GM19328 (cell line): Measurements from ENCODE around the gene RABEPK.
A peak's percentile ranks its signal among the peaks of the same experiment; 100 is the strongest.
"Not testable (repeated sequence)": the region's sequence is repeated elsewhere in the genome, so short reads cannot be mapped to it uniquely, and the experiment has no call there.

Experiments used
- ATAC-seq: cut with Tn5 transposase; IDR thresholded peaks from one replicate; pipeline ENCODE4 v1.9.1; 2021; ENCODE audit warnings: mild to moderate bottlenecking, moderate library complexity; ENCODE audit not compliant: unreplicated experiment

Gene RABEPK

DNA sequence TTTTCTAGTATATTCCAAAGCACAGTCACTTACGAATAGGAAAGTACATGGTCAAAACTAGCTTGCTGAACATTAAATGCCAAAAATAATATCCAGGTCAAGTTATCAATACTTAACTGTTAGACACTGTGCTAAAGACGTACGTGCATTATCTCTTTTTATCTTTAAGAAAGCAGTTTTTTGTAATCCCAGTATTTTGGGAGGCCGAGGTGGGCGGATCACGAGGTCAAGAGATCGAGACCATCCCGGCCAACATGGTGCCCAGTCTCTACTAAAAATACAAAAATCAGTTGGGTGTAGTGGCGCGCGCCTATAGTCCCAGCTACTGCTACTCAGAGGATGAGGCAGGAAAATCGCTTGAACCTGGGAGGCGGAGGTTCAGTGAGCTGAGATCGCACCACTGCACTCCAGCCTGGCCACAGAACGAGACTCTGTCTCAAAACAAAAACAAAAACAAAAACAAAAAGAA, 43.5 kb downstream of the RABEPK start:
- ATAC-seq, result no peak

DNA sequence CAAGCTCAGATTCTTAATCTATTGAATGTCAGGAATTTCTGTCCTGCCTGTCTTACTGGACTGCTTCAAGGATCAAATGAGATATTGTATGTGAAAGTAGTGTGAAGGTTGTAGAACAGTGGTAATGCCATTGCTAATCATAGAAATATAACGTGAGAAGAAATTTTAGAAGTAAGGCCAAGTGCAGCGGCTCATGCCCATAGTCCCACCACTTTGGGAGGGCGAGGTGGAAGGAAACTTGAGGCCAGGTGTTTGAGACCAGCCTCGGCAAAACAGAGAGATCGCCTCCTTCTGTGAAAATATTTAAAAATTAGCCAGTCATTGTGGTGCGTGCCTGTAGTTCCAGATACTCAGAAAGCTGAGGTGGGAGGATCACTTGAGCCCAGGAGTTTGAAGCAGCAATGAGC, 45.9 kb downstream of the RABEPK start:
- no peak for ATAC-seq

DNA sequence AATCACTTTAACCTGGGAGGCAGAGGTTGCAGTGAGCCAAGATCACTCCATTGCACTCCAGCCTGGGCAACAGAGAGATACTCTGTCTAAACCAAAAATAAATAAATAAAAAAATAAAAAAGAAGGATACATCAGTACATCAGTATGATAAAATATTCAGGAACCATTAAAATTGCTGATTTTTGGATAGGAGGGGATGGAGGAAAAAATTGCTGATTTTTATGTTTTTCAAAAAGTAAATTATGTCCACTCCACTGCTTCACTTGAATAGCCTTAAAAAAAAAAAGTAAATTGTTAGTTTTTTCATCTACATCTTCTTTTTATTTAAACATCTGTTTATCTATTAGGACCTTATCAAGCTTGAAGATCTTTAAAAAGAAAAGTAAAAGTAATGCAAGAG, 53.9 kb downstream of the RABEPK start:
- no peak for ATAC-seq

DNA sequence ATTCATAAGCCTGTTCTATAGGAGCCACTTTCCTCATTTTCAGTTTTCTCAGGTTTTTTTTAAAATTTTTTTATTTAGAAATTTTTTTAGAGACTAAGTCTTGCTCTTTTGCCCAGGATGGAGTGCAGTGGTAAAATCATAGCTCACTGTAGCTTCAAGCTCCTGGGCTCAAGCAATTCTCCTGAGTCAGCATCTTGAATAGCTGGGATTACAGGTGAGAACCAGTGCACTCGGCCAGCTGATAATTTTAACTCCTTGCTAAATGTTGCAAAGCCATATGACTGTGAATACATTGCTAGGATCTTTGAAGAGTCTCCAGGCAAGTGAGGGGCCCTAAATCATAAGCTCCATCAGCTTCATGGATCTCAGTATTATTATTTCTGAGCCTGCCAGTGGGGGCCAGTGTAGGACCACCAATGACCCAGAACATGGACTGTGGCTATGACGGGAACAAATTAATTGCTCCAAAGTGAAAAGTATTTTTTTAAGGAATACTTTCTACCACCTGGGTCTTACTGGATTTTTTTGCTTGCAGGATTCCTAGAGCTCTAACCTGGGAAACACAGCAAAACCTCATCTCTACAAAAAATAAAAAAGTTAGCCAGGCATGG, 55.5 kb downstream of the RABEPK start:
- ATAC-seq, result no peak

DNA sequence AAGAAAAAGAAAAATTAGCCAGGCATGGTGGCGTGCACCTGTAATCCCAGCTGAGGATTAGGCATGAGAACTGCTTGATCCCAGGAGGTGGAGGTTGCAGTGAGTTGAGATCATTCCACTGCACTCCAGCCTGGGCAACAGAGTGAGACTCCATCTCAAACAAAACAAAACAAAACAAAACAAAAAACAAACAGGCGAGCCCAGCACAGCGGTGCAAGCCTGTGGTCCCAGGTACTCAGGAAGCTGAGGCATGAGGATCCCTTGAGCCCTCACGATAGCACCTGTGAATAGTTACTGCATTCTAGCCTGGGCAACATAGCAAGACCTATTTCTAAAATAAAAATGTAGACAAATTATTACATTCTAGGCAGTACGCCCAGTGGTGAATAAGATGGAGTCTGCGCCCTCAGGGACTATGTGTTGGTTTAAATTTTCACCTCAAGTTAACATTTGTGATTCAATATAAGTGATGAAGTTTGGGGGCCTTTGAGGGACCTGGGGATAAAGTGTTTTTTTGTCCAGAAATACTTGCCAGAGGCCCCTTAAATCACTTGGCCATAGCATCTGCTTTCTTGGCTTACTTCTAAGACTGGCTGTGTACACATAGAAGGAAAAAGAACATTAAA, 57.9 kb downstream of the RABEPK start:
- no peak for ATAC-seq

DNA sequence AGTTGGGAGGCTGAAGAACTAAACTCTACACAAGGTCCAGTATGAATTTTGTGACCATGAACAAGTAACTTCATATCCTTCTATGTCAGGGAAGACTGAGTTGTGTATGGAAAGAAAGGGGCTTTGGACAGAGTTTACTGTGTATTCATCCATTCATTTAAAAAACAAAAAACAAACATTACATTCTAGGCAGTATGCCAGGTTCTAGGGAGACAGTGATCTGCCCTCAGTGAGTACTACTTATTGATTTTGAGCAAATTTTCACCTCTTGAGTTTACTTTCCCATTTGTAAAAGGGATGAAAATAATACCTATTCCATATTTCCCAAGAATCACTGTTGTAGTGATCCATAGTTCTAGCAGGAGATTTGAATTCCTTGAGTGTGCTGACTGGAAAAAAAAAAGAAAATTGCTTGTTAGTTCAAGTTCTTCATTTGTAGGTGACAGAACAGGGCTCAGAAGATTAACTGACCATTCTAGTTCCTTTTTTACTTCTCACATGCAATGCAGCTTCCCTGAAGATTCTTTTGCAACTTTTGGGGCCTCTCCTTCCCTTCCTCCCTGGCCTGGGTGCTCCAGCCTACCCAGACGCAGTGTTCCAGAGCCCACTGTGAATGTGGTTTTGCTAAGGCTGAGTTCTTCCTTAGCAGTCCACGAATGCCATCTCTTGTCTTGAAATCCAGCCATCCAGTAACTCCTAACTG, 58.6 kb downstream of the RABEPK start:
- no peak for ATAC-seq

DNA sequence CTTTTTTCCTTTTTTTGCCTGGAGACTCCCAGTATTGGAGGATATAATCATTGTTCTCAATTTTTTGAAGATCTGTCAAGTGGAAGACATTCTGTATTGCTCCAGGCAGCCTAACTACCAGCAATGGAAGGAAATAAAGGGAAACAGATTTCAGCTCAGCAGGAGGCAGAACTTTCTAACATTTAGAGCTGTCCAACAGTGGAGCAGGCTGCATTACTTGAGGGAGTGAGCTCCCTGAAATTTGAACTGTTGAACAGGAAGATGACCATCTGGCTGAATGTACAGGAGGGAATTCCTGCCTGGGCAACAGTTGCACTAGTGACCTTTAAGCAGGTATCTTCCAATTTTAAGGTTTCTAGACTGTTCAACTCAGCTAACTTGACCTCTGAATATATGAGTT, 60.2 kb downstream of the RABEPK start:
- no peak for ATAC-seq

DNA sequence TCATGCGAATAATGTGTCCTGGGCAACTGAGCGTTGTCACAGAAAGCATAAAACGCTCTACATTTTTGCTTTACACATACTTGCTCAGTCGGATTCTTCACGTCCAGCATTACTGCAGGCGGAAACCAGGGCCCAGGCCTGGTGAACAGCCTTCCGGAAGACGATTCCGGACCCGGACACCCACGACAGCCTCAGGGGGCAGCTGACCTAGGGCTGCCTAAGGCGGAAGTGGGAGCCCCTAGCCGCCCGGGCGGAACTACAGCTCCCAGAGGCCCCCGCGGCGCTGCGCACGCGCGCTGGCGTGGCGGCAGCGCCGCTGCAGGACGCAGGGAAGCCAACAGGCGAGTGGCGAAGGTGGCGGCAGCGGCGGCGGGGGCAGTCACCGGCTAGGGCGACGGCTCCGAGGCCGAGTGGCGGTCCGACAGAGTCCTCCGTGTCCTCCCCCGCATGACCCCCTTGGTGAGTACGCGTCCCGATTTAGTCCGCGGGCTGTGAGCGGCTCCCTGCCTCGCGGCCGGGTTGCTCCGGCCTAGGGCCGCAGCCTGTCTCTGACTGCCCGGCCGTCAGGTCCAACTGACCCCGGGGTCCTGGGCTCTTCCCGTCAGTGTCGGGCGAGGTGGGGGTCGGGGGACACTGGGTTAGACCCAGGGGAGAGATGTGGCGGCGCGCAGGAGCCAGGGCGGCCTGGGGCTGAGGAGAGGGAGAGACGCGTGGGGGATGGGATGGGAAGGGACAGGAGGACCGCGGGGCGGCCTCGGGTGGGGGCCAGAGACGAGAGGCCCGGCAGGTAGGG, 61.4 kb downstream of the RABEPK start, which contains the start of gene GAPVD1:
Gene GAPVD1 (plus strand): TSS at position 326 of the 793 bp plus-strand sequence. CDS start 37,096 bp downstream, outside the sequence.
- peak; percentile 93 for ATAC-seq

DNA sequence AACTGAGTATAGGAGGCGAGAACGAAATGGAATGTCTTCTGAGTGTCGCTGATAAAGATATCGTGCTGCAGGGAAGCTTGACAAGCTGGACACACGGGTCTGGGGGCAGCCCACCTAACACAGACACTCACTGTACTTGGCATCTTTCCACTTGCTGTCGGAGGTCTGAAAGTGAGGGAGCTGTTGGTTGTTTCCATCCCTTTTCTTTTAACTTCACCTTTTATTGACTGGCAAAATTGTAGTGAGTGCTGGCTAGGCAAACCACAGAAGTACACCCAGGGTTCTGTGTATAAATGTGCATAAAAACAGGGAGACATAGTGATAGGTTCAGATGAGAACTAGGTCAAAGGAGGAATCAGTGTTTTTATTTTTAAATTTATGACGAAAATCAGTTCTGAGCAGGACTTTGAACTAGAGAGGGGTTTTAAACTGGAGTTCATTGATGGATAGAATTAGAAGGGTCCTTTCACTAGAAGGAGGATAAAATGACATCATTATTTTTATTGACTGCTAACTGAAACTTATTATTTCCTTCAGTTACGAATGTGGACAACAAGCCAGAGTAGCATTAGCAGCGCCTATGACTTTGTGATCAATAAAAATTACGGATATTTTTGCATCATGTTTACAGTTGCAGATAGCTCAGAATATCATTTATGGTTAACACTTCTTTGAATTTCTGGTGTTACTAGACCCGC, 62.1 kb downstream of the RABEPK start:
- no peak for ATAC-seq

DNA sequence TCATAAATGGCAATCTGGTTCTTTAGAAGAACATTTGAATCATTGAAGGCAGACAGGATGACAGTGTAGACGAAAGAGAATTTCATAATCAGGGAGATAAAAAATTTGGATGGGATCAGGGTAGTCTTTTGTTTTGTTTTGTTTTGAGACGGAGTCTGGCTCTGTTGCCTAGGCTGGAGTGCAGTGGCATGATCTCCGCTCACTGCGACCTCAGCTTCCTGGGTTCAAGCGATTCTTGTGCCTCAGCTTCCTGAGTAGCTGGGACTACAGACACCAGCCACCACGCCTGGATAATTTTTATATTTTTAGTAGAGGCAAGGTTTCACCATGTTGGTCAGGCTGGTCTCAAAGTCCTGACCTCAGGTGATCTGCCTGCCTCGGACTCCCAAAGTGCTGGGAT, 63.7 kb downstream of the RABEPK start:
- ATAC-seq, result not testable (repeated sequence)

DNA sequence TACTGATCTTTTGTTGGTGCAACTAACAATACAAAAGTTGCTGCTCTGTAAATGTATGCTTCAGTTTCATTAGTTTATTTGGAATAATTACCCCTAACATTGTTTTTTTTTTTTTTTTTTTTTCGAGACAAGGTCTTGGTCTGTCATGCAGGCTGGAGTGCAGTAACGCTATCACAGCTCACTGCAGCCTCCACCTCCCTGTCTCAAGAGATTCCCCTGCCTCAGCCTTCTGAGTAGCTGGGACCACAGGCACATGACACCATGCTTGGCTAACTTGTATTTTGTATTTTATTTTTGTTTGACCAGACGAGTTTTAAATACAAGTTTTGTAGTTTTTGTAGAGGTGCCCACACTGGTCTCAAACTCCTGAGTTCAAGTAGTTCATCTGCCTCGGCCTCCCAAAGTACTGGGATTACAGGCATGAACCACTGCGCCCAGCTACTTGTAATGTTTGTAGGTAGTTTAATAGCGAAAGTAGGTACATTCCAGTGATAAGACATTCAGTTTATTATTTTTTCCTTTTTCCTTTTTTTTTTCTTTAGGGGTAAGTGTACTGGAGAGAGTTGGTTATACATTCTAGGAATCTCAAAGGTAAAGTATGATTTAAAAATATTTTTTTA, 68.2 kb downstream of the RABEPK start:
- no peak for ATAC-seq

DNA sequence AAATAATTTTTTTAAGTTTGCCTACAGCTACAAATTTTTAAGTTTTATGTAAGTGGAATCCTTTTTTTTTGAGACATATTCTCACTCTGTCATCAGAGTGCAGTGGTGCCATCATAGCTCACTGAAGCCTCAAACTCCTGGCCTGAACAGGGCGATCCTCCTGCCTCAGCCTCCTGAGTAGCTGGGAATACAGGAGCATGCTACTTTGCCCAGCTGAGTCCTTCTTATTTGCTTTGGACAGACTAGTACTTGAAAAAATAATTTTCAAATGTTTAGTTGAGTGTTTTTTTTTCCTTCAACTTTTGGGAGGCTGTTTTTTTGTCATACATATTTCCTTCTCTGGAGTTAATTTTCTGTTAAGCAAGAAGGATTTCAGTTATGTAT, 68.7 kb downstream of the RABEPK start:
- ATAC-seq, result no peak

DNA sequence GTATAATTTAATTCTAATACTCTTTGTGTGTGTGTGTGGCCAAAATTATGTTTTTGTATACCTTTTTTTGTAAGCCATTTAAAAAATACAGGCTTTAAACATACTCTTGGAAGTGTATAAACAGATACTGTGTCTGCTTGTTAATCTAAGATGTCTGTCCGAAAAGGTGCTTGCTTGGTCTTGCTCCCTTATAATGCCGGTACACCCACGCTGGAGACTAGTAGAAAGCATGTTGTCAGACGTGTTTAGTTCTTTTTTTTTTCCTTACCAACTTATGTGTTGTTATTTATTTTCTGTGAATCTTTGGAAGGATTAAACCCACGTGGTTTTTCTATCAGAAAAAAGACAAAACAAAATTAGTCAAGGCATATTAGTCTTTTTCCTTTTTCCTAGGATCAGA, 70.7 kb downstream of the RABEPK start:
- ATAC-seq, result no peak

DNA sequence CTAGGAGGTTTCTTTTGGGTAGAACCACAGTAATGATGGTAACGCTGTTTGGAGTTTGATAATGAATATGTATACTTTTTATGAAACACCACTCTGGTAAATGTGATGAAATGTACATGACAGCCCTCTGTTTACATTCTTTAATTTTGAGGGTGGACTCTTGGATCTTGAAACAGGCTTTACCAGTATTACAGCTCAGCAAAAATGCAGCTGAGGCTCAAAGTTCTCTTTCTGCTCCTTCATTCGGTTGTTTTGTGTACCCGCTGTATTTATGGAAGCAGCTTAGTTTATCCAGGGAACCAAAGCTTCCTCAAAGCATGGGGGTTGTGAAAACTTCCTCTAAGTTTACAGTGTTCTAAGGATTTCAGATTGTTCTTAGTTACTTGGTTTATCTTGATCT, 72.4 kb downstream of the RABEPK start:
- ATAC-seq, result no peak

DNA sequence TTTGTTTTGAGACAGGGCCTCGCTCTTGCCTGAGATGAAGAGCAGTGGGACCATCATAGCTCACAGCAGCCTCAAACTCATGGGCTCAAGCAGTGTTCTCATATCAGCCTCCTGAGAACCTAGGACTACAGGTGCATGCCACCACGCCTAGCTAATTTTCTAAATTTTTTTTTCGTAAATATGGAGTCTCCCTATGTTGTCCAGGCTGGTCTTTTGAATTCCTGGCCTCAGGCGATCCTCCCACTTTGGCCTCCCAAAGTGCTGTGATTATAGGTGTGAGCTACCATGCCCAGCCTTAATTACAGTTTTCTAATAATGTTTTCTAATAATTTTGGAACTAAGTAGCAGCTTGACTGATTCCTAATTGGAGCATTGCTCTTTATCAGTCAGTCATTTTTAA, 76.4 kb downstream of the RABEPK start:
- no peak for ATAC-seq

DNA sequence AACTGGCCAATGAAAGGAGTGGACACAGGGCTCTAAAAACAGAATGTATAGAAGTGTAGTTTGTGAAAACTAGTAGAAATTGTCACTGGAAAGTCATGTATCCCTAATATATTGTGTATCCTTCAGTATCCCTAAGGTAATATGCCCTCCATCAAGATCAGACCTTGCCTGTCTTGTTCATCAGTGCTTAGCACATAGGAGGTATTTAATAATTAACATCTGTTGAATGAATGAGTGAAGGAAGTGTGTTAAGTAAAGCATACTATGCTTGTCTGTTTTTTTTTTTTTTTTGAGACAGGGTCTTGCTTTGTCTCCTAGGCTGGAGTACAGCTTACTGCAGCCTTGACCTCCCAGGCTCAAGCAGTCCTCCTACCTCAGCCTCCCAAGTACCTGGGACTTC, 77.1 kb downstream of the RABEPK start:
- no peak for ATAC-seq

DNA sequence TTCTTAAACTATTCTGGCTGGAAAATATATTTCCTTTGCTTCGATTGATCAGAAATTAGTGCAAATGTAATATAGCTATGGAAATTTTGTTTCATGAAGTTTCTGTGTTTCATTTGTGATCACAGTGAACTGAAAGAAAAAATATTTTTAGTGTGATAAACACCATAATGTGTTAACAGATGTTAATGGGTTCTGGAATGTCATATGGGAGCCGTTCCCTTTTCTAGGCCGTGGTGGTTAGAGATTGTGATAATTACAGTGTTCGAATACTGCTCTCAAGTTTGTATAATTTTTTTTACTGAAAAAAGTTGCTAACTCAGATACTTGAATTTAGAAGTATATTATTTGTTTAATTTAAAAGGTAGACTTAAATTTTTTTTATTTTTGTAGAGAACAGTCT, 80.6 kb downstream of the RABEPK start:
- ATAC-seq, result no peak
